NCI-H2196 treated with DMSO at 0.1 percent for 48 hours (cell line): Measurements from ENCODE around the gene RALGDS.
"Not testable (repeated sequence)": the region's sequence is repeated elsewhere in the genome, so short reads cannot be mapped to it uniquely, and the experiment has no call there.

ENCODE experiments used
- DNase-seq: peaks from one replicate; lab custom pipeline; 2025; ENCODE audit not compliant: unreplicated experiment; lab: John Stamatoyannopoulos, UW

The RALGDS gene

DNA sequence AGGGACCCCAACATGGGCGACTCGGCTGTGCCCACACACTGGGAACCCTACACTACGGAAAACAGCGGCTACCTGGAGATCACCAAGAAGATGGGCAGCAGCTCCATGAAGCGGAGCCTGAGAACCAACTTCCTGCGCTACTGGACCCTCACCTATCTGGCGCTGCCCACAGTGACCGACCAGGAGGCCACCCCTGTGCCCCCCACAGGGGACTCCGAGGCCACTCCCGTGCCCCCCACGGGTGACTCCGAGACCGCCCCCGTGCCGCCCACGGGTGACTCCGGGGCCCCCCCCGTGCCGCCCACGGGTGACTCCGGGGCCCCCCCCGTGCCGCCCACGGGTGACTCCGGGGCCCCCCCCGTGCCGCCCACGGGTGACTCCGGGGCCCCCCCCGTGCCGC is 50.1 kb downstream of the RALGDS start:
- DNase-seq = not testable (repeated sequence)

DNA sequence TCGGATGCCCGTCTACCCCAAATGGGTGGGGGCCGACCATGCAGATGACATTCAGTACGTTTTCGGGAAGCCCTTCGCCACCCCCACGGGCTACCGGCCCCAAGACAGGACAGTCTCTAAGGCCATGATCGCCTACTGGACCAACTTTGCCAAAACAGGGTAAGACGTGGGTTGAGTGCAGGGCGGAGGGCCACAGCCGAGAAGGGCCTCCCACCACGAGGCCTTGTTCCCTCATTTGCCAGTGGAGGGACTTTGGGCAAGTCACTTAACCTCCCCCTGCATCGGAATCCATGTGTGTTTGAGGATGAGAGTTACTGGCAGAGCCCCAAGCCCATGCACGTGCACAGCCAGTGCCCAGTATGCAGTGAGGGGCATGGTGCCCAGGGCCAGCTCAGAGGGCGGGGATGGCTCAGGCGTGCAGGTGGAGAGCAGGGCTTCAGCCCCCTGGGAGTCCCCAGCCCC is 50.5 kb downstream of the RALGDS start:
- not testable (repeated sequence) for DNase-seq

DNA sequence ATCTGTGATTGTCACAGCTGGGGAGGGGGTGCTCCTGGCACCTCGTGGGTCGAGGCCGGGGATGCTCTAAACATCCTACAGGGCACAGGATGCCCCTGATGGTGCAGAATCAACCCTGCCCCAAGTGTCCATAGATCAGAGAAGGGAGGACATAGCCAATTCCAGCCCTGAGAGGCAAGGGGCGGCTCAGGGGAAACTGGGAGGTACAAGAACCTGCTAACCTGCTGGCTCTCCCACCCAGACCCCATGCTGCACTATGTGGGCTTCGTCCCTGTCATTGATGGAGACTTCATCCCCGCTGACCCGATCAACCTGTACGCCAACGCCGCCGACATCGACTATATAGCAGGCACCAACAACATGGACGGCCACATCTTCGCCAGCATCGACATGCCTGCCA is 52.6 kb downstream of the RALGDS start:
- DNase-seq = not testable (repeated sequence)

GRCh38 chr9:133067813-133068212 is 53.2 kb downstream of the RALGDS start:
- no peak for DNase-seq

DNA sequence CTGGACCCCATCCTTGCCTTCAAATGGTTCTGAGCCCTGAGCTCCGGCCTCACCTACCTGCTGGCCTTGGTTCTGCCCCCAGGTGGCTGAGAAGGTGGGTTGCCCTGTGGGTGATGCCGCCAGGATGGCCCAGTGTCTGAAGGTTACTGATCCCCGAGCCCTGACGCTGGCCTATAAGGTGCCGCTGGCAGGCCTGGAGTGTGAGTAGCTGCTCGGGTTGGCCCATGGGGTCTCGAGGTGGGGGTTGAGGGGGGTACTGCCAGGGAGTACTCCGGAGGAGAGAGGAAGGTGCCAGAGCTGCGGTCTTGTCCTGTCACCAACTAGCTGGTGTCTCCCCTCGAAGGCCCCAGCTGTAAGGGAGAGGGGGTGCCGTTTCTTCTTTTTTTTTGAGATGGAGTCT is 54.0 kb downstream of the RALGDS start:
- DNase-seq = no peak

- DNase-seq = no peak
Observed at GRCh38 chr9:133066181-133066983, 54.7 kb downstream of the RALGDS start.

DNA sequence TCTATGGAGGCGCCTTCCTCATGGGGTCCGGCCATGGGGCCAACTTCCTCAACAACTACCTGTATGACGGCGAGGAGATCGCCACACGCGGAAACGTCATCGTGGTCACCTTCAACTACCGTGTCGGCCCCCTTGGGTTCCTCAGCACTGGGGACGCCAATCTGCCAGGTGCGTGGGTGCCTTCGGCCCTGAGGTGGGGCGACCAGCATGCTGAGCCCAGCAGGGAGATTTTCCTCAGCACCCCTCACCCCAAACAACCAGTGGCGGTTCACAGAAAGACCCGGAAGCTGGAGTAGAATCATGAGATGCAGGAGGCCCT is 56.0 kb downstream of the RALGDS start:
- DNase-seq = no peak

- DNase-seq = no peak
Observed at GRCh38 chr9:133064241-133065069, 56.6 kb downstream of the RALGDS start.

DNA sequence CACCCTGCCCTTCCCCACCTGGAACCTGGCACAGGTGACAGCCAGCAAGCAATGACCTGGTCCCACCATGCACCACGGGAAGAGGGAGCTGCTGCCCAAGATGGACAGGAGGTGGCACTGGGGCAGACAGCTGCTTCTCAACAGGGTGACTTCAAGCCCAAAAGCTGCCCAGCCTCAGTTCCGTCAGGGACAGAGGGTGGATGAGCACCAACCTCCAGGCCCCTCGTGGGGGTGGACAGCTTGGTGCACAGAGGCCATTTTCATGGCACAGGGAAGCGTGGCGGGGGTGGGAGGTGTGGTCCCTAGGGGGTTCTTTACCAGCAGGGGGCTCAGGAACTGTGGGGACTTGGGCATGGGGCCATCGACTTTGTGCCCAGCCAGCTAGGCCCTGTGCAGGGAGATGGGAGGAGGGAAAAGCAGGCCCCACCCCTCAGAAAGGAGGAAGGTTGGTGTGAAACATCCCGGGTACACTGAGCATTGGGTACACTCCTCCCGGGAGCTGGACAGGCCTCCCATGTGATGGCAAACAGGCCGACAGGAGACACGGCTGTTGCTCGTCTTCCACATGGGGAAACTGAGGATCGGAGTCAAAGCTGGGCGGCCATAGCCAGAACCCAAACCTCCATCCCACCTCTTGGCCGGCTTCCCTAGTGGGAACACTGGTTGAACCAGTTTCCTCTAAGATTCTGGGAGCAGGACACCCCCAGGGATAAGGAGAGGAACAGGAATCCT is 57.4 kb downstream of the RALGDS start:
- no peak for DNase-seq

GRCh38 chr9:133063159-133063499 is 57.9 kb downstream of the RALGDS start:
- no peak for DNase-seq

- not testable (repeated sequence) for DNase-seq
Observed at GRCh38 chr9:133062569-133062968, 58.5 kb downstream of the RALGDS start.

- not testable (repeated sequence) for DNase-seq
Observed at GRCh38 chr9:133061764-133062145, 59.3 kb downstream of the RALGDS start, which contains the start of gene CEL. TSS of gene CEL (plus strand) at chr9:133061981. CDS start at chr9:133062003, 22 bp downstream.

DNA sequence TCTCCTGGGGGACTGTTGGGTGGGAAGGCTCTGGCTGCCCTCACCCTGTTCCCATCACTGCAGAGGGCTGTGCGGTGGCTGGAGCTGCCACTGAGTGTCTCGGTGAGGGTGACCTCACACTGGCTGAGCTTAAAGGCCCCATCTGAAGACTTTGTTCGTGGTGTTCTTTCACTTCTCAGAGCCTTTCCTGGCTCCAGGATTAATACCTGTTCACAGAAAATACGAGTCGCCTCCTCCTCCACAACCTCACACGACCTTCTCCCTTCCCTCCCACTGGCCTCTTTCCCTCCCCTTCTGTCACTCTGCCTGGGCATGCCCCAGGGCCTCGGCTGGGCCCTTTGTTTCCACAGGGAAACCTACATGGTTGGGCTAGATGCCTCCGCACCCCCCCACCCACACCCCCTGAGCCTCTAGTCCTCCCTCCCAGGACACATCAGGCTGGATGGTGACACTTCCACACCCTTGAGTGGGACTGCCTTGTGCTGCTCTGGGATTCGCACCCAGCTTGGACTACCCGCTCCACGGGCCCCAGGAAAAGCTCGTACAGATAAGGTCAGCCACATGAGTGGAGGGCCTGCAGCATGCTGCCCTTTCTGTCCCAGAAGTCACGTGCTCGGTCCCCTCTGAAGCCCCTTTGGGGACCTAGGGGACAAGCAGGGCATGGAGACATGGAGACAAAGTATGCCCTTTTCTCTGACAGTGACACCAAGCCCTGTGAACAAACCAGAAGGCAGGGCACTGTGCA is 59.8 kb downstream of the RALGDS start:
- DNase-seq = not testable (repeated sequence)

GRCh38 chr9:133060417-133060841 is 60.6 kb downstream of the RALGDS start:
- no peak for DNase-seq

DNA sequence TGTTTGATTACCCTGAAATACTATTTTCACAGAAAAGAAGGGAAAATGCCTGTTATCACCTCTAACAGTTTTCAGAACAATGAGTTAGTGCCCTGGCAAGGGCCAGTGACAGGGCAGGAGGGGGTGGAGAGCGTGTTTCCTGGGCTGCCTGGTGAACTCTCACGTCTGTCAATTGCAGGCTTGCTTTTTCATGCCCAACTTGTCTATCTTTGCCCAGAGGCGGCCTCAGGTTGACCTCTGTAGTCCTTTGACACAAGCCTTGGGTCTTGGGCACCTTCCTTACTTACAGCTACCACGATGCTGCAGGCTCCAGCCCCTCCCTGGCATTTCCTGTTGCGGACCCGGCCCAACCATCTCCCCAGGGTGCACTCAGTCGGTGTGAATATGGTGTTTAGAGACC is 61.4 kb downstream of the RALGDS start:
- no peak for DNase-seq

DNA sequence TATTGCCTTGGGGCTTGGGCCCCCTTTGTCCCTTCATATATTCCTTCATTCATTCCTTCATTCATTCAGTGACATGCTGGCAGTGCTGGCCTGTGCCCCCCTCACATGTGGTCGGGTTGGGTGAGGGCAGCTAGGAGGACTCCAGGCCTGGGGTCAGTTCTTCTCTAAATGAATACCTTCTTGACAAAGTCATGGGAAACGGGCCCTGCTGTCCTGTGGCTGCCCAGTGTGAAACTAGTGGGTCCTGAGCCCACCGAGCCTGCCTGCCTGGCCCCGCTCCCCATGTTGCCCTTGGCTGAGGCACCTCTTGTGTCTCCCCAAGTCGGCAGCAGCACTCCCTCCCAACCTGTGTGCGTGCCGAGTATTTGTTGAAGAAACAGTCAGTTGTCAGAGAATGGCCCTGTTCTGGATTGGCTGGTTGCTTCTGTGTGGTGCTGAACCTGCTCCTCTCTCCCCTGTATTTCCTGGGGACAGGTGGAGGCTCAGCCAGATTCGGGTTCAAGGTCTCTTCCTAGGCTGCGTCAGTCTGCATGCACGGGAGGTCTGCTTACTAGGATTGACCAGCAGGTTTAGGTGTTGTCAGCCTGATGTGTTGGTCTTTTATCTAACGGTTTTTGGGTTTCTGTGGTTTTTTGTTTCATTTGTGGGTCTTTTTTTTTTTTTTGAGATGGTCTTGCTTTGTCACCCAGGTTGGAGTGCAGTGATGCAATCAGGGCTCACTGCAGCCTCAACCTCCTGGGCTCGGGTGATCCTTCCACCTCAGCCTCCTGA is 62.3 kb downstream of the RALGDS start:
- no peak for DNase-seq

- no peak for DNase-seq
Observed at GRCh38 chr9:133058071-133058470, 63.0 kb downstream of the RALGDS start.

- DNase-seq = no peak
Observed at GRCh38 chr9:133057553-133057952, 63.5 kb downstream of the RALGDS start.

- no peak for DNase-seq
Observed at GRCh38 chr9:133057006-133057405, 64.0 kb downstream of the RALGDS start.

GRCh38 chr9:133056533-133056932 is 64.5 kb downstream of the RALGDS start:
- DNase-seq = no peak
